Activated CD8-positive, alpha-beta memory T cell treated with anti-CD3 and anti-CD28 coated beads for 1 hour (primary cell): Measurements from ENCODE around the gene PRKAR2A.
"Not testable (repeated sequence)": the region's sequence is repeated elsewhere in the genome, so short reads cannot be mapped to it uniquely, and the experiment has no call there.

Source experiments
- DNase-seq, 2 donors: peaks; one replicate each; pipeline ENCODE4 v3.0.0-alpha.2; 2020; ENCODE audit warnings: low read depth in 1 of 2; ENCODE audit errors: extremely low read depth in 1 of 2

The PRKAR2A gene

DNA sequence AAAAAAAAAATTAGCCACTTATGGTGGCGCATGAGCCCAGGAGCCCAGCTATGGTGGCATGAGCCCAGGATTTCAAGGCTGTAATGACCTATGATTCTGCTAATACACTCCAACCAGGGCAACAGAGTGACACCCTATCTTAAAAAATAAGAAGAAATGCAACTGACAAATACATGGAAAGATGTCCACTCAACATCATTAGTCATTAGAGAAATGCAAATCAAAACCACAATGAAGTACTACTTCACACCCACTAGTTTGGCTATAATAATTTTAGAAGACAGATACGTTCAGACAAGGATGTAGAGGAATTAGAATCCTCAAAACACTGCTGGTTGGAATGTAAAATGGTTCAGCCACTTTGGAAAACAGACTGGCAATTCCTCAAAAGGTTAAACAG, 10.5 kb downstream of the PRKAR2A start:
- no peak for DNase-seq

DNA sequence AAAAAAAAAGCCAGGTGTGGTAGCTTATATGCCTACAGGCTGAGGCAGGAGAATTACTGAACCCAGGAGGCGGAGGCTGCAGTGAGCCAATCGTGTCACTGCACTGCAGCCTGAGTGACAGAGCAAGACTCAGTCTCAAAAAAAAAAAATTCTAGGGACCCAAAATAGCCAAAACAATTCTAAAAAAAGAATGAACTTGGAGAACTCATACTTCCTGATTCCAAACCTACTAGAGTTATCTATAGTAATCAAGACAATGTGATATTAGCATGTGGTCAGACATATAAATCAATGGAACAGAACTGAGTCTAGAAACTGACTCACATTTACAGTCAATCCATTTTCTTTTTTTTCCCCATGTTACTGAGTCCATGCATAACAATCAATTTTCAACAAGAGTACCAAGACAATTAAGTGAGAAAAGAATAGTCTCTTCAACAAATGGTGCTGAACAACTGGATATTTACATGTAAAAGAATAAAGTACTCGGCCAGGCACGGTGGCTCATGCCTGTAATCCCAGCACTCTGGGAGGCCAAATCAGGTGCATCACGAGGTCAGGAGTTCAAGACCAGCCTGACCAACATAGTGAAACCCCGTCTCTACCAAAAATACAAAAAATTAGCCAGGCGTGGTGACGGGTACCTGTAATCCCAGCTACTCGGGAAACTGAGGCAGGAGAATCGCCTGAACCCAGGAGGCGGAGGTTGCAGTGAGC, 11.9 kb downstream of the PRKAR2A start:
- DNase-seq = no peak

DNA sequence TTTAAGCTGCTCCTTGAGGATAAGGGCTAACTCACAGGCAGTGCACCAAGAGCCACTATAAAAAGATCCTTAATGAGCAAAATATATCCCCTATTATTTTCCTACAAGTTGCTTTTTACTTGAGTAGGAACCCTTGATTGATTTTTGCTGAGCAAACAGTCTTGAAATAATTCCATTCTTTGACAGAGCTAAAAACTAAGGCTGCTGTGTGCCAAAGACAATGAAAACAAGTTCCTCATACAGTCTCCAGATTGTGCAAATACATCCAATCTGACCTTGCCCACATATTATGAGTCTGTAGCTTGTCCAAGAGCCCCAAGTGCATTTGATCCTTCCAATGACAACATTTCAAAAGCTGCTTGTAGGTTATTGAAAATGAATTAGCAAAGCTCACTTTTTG, 15.0 kb downstream of the PRKAR2A start:
- DNase-seq = no peak

DNA sequence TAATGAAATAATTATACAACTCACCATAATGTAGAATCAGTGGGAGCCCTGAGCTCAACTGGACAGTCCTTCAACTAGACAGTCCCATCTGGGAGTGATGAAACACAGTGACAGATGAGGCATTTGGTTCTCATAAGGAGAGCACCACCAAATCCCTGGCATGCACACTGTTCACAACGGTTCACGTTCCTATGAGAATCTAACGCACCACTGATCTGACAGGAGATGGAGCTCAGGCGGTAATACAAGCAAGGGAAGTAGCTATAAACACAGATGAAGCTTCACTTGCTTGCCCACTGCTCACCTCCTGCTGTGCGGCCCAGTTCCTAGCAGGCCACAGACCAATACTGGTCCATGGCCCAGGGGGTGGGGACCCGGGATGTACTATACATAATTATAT, 17.0 kb downstream of the PRKAR2A start:
- no peak for DNase-seq

DNA sequence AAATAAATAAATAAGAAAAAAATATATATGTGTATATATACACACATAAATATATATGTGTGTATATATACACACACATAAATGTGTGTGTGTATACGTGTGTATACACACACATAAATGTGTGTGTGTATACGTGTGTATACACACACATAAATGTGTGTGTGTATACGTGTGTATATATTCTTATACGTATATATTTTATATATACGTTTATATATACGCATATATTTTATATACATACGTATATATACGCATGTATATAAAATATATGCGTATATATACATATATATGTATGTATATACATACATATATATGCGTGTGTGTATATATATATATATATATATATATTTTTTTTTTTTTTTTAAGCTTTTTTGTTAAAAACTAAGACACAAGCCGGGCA, 18.1 kb downstream of the PRKAR2A start:
- not testable (repeated sequence) for DNase-seq

DNA sequence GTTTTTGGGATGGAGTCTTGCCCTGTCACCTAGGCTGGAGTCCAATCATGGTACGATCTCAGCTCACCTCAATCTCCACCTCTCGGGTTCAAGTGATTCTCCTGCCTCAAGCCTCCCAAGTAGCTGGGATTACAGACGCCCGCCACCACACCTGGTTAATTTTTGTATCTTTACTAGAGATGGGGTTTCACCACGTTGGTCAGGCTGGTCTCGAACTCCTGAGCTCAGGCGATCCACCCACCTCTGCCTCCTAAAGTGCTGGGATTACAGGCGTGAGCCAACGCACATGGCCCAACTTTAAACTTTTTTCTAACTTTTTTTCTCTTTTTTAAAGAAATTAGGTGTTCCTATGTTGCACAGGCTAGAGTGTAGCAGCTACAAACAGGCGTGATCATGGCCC, 19.8 kb downstream of the PRKAR2A start:
- not testable (repeated sequence) for DNase-seq

DNA sequence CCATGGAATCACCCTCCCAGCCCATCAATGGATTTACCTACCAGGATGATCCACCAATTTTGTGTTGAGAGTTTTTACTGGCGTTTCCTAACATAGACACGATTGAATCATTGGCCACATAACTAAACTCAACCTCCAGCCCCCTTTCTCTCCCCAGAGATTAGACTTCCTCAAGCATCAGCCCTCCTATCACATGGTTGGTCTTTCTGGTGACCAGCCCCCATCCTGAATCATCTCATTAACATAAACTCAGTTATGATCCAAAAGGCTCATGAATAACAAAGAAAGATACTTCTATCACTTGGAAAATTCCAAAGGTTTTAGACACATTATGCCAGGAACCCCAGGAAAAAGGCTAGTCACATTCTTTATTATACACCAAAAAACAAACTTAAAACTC, 21.2 kb downstream of the PRKAR2A start:
- no peak for DNase-seq

DNA sequence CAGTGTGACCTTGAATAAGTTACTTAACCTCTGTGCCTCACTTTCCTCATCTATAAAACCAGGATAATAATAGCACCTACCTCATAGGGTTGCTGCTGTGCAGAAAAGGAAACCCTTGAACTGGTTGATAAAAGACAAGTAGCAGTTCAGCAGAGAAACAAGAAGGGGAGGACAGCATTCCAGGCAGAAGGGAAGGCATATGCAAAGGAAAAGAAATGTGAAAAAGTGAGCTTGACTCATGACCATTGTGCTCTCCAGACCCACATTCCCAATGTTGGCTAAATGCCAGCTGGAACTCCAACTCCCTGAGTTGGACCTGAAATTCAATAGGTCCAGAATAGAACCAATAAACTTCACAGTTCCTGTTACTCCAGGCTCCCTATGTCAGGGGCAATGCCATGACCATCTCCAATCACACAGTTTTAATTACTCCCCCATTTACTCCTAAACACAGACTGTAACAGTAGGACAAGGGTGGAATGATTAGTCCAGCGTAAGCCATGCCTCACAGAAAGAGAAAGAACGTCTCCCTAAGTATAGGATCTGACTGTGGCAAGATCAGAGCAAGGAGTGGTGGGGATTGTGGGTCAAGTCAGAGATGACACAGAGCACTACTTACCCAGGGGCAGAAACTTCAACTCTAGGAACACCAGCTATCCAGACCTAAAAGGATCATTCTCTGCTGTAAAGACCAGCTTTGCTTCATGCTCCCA, 26.9 kb downstream of the PRKAR2A start:
- DNase-seq = no peak

DNA sequence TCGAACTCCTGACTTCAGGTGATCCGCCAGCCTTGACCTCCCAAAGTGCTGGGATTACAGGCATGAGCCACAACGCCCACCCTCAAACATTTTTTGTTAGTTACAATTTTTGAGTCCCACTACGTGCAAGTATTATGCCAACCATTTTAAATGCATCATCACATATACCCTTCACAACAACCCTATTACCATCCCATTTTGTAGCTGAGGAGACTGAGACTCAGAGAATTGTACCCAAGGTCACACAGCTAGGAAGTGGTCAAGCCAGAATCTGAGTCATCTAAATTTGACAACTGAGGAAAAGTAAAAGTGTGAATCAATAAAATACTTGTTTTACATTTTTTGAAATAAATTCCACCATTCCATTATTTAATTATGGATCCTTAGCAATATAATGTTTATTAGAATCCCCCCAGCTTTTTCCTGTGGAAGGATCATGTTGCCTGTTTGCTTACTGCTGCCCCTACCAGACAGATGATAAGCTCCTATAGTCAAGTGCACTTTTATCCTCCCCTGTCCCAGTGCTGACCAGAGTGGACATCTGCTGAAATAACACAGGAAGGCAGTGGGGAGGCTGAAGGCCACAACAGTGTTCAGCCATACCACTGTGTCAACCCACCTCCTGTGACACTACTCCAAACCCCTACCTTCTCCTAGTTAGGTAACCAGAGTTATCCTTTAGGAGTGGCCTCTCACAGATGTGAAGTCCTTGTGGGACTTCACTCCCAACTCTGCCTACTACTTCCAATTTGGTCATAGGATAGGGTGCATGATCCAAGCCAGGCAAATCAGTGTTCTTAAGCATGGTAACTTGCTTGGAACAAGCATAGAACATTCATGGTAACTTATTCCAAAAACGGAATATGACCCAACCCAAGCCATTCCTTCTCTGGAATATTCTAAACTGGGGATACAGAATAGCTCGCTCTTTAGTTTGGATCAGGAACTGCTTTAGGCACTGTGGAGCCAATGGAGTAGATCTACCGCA, 28.1 kb downstream of the PRKAR2A start:
- no peak for DNase-seq

DNA sequence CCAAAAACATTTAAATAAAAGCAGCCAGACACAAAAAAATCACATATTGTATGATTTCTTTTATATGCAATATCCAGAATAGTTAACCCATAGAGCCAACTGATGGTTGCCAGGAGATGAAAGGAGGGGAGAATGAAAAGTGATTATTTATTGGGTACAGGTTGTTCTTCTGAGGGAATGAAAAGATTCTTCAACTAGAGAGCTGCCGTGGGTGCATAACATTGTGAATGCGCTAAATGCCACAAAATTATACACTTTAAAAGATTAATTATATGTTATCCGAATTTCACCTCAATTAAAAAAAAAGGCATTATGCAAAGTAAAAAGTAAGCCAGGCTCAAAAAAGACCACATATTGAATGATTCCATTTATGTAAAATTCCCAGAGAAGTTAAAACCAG, 36.1 kb downstream of the PRKAR2A start:
- no peak for DNase-seq

DNA sequence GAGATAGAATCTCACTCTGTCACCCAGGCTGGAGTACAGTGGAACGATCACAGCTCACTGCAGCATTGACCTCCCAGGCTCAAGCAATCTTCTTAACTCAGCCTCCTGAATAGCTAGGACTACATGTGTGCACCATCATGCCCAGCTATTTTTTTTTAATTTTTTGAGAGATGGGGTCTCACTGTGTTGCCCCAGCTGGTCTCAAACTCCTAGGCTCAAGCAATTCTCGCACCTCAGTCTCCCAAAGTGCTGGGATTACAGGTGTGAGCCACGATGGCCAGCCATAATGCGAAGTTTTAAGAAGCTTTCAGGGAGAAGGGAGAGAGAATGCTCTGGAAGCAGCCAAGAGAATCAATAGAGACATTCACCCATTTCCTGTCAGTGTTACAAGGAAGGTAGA, 42.7 kb downstream of the PRKAR2A start:
- DNase-seq = no peak

DNA sequence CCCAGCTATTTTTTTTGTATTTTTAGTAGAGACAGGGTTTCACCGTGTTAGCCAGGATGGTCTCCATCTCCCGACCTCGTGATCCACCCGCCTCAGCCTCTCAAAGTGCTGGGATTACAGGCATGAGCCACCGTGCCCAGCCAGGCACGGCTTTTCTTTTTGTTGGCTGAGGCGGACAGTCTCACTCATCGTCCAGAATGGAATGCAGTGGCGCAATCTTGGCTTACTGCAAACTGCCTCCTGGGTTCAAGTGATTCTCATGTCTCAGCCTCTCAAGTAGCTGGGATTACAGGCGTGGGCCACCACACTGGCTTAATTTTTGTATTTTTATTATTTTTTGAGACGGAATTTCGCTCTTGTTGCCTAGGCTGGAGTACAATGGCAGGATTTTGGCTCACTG, 46.8 kb downstream of the PRKAR2A start:
- not testable (repeated sequence) for DNase-seq

DNA sequence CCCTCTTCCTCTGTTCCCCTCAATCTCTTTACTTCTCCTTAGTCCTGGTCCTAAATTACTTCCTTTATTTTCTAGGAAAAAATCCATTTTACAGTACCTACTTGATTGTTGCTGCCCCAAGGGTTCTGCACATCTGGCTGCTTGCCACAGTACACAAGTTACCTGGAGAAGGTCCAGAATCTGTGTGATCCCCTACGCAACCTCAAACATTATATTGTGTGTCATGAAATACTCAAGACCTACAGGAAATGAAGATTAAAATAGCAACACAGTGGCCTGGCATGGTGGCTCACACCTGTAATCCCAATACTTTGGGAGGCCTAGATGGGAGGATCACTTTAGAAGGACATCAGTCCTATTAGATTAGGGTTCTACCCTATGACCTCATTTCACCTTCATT, 48.7 kb downstream of the PRKAR2A start:
- no peak for DNase-seq

DNA sequence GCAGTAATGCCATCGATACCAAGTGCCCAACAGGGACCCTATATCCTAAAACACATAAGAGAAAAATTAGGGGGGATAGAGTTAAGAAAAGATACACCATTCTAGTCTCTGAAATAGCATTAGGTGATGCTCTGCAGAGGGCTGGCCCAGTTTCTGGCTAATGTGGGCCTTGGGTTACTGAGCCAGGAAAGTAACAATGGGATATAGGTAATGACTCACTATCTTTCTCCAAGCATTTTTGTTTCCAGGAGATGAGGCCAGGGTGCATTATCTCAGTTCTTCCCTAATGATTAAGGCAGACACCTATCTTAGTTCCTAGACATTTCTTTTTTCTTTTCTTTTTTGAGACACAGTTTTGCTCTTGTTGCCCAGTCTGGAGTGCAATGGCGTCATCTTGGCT, 50.0 kb downstream of the PRKAR2A start:
- DNase-seq = no peak

DNA sequence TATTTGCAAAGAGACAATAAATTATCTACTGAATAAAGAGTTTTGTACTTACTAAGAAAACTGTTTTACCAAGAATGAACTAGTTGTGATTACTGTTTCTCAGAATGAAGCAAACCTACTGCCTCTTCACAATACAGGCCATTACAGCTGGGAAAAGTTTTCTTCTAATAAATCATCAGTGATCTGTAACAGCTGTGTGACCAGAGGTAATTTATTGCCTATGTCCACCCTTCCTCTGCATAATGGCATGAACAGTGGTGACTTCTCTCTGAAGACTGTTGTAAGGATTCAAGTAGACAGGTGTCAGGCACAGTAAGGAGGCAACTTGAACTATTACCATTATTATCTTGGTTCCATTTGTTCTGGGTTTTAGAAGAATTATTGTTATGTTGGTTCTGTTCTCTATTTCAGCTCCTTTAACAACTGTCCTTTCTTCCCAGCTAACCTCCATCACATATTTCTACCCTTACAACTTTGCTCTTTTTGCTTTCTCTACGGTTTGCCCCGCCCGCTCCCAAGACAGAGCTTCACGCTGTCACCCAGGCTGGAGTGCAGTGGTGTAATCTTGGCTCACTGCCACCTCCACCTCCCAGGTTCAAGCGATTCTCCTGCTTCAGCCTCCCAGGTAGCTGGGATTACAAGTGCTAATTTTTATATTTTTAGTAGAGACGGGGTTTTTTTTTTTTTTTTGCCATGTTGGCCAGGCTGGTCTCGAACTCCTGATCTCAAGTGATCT, 51.5 kb downstream of the PRKAR2A start:
- DNase-seq = no peak

DNA sequence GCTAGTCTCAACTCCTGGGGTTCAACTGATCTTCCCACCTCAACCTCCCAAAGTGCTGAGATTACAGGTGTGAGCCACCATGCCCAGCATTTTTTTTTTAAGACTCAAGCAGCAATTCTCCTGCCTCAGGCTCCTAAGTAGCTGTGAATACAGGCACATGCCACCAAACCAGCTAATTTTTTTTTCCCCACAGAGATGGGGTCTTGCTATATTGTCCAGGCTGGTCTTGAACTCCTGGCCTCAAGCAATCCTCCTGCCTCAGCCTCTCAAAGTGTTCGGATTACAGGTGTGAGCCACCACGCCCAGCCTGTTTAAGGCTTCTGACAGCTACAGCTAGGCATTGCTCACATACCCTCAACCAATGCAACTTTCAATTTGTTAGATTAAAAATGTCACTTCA, 54.2 kb downstream of the PRKAR2A start:
- not testable (repeated sequence) for DNase-seq

DNA sequence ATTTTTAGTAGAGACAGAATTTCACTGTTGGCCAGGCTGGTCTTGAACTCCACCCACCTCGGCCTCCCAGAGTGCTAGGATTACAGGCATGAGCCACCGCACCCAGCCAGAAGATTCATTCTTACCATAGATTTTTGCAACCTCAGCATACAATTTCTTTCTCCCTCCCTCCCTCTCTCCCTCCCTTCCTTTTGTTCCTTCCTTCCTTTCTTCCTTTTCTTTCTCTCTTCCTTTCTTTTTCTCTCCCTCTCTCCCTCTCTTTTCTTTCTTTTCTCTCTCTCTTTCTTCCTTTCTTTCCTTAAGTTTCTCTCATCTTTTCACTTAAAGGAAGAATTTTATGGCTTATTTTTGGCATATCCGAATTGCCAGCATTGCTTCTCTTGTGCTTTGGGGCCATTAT, 58.0 kb downstream of the PRKAR2A start:
- no peak for DNase-seq

DNA sequence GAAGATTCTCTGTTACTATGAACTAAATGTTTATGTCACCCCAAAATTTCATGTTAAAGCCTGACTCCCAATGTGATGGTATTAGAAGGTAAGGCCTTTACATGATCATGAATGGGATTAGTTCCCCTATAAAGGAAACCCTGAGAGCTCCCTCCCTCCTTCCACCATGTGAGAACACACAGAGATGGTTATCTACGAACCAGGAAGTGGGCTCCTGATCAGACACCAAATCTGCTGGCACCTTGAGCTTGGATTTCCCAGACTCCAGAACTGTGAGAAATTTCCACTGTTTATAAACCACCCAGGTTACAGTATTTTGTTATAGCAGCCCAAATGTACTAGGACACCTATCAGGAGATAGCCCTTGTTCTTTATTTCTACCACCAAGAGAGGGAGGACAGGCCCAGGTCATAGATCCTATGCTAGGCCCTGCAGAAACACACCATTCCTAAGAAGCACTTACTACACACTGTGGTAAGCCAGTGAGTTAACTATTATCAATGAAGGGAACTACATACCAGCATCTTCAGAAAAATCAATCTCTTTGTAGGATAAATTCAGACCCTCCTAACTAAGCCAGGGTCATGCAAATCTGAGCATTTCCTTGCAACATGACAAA, 59.0 kb downstream of the PRKAR2A start:
- no peak for DNase-seq

DNA sequence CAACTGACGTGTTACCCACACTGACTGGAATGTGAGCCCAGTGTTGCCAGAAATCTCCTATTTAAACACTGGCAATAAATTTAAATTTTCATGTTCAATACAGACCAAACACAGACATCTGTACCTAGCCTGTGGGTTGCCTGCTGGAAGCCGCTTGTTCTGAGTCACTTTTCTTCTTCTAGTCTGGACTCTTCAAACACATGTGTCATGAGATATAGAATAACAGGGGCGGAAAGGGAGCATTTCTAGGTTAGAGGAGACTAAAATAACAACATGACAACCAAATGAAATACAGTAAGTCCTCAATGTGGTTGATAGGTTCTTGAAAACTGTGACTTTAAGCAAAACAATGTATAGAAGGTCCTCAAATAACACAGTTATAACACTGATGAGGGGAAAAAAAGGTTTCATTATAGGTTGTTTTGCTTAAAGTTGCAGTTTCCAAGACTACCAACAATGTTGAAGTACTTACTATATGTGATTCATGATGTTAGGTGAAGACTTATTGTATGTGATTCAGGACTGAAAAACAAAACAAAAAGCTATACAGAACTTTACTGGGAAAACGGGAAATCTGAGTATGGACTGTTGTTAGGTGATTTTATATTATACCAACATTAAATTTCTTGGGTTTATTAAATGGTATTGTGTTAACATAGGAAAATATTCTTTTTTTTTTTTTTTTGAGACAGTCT, 63.1 kb downstream of the PRKAR2A start:
- DNase-seq = no peak

DNA sequence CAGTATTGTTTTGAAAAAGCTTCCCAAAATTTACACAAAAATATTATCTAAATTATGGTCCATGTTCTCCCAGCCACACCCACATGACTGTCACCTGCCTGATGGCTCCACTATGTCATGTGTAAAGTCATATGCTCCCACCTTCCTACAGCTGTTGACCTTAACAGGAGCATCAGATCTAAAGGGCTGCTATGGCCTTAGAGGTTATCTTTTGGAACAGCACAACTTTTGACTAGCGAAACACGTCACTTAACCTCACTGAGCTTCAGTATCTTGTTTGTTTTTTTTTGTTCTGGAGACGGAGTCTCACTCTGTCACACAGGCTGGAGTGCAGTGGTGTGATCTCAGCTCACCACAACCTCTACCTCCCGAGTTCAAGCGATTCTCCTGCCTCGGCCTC, 64.4 kb downstream of the PRKAR2A start:
- no peak for DNase-seq
